T47D (cell line): ENCODE measurements around the gene BCL11B.

Experiments used
- DNase-seq, 2 experiments: peaks; one replicate each; pipeline versions ENCODE4 v3.0.0 to v3.0.0-alpha.2; 2011 to 2012; ENCODE audit warnings: low read depth in 1 of 2, low spot score in 1 of 2
- JUND ChIP-seq: IDR thresholded peaks from 2 replicates; pipeline ENCODE4 v1.6.1; 2012; ENCODE audit warnings: low read depth
- in situ Hi-C: cut with HindIII; loops from 2 replicates; pipeline ENCODE4 v1.10.0; 2016; ENCODE audit warnings: low sequenced_read_pairs, low pct_unique_long_range_greater_than_20kb

The BCL11B gene

DNA sequence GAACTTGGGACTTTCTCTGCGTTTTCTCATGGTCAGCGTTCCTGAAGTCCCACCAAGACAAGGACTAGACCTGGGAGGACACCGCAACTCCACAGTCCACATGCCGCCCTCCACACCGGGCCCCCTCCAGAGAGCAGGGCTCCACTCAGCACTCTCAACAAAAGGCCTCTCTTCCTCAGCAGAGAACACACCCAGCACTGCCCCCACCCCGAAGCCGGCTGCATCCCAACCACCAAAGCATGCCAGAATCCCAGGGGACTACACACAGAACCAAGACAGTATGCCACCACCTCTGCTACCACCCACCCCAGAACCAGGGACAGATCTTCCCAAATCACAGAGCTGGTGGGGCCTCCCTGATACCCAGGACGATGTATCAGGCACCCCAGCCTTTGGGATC is 88.3 kb downstream of the BCL11B start:
- in situ Hi-C loops = no loop called here

DNA sequence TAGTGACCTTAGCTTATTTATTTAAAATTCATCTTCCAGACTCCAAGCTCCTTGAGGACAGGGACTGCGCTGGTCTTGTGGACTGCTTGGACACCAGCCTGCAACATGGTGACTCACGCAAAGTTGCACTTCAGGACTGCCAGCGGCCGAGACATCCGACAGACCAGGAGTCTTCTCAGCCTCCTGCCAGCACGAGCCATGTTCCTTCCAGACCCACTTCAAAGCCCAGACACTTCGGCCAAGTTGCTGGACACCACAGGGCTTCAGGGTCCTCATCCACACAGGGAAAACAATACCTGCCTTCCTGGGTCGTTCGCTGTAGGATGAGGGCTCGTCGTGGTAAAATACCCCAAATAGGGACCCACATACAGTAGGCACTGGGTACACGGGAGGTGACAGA is 88.7 kb downstream of the BCL11B start:
- DNase-seq = no peak
- in situ Hi-C loops = no loop called here
- TF ChIP-seq JUND = no peak

More for the DNA sequence above, 88.3 kb downstream of the BCL11B start:
- TF ChIP-seq JUND = no peak
- no peak for DNase-seq

DNA sequence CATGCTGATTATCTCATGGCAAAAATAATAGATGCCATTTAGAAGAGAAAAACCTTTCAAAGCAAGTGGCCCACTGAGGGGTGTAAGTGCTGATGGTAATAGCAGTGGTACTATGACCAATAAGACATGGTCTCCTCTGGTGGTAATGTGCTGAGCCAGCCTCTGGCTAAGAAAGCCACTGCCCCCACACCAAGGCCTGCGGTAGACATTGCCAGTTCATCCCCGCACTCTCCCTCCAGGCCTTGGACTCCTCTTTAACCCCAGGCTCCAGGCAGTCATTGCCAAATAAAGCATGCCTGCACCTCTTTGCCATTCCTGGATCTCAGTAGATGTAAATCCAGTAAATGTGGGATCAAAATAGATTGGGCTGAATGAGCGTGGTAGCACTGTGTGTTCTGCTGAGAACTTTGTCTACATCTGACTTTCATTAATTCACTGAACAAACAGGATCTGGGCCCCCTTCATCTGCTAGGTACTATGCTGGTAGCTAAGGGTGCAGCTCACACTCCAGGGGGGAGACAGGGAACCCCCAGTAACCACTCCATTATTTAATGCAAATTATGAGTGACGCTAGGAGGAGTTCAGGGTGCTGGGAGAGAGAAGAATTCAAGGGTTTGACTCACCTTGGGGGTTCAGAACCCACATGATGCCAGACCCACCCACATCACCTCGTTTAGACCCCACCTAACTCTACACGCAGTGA is 89.3 kb downstream of the BCL11B start:
- no peak for TF ChIP-seq JUND
- in situ Hi-C loops = no loop called here
- DNase-seq = no peak

DNA sequence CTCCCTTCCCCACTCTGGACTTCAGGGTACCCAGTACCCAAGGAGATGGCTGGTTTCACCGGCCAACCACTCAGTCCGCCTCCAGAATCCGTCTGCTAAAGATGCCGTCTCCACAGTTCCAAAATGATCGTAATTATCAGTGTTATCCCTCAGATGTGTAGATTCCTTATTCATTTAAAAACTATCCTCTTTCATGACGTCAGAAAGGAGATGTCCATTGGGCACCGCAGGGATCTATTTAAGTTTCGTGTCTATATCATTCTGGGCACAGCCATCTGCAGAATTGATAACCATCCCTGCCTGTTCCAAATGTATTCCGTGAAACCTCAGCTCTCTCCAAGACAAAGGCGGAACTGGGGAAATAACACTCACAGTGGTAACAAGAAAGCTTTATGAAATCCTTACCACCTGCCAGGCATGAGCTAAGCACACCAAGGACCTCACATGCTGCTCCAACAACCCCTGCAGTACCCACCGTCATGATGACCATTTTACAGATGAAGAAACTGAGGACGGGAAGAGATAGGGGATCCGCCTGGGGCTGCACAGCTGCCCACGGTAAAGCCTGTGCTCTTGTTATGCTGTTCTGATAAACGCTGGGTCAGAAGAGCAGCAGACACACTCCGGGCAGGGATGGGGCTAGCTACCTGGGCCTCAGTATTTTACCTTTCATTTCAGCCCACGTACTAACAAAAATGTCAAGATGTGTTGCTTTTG is 90.0 kb downstream of the BCL11B start:
- DNase-seq = no peak
- no peak for TF ChIP-seq JUND
- in situ Hi-C loops = no loop called here

DNA sequence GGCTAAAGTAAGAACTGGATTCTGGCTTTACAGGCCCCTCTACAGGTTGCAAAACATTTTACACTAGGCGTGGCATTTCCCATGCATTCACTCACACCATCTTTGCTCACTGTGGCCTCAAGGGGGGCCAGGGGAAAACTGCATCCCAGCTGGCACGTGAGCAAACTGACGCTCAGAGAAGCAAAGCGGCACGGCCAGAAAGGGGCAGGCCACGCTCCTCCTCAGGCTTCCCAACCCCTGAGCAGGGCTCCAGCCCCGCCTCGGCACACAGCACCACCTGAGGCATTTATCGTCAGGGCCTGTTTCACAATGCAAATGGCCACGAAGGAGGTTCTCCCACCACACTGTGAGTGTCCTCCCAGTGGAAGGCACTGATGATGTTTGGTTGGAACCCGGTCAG is 90.8 kb downstream of the BCL11B start:
- TF ChIP-seq JUND = no peak
- DNase-seq = no peak
- in situ Hi-C loops = no loop called here

DNA sequence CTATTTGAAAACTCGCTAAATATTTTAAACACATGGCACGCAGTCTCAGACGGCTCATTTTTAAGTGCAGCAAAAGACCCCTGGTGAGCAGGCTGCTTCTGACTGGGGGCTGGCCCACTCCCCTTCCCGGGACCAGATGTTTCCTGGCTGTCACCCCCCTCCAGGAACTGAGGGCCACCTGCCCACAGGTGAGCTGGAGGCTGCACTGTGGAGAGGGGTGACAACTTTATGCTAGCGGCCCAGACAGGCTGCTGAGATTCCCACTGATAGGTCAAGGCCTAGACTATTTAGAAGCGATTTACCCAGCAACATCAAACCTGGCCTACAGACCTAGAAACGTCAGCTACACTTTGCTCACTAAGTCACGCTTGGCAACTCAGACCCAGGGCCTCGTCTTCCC is 92.1 kb downstream of the BCL11B start:
- in situ Hi-C loops = no loop called here

DNA sequence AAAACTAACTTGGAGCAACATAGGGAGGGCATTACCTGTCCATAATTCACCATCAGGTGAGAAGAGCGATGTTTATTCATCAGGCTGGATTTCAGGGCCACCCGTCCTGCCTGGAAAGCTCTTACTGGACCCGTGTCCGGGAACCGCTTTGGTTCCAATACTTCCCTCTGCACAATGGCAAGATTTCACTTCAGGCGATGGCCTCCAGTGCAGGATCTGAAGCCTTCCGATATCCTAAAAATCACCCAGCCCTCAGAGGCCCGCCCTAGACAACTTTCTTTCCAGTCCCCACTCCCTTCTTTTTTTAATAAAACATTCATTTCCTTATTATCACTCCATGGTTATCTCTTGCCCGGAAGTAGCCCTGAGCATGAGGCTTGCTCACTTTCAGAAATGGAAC is 92.5 kb downstream of the BCL11B start:
- in situ Hi-C loops = no loop called here
- no peak for TF ChIP-seq JUND
- DNase-seq = no peak

More for the DNA sequence above, 92.1 kb downstream of the BCL11B start:
- DNase-seq = no peak
- TF ChIP-seq JUND = no peak

DNA sequence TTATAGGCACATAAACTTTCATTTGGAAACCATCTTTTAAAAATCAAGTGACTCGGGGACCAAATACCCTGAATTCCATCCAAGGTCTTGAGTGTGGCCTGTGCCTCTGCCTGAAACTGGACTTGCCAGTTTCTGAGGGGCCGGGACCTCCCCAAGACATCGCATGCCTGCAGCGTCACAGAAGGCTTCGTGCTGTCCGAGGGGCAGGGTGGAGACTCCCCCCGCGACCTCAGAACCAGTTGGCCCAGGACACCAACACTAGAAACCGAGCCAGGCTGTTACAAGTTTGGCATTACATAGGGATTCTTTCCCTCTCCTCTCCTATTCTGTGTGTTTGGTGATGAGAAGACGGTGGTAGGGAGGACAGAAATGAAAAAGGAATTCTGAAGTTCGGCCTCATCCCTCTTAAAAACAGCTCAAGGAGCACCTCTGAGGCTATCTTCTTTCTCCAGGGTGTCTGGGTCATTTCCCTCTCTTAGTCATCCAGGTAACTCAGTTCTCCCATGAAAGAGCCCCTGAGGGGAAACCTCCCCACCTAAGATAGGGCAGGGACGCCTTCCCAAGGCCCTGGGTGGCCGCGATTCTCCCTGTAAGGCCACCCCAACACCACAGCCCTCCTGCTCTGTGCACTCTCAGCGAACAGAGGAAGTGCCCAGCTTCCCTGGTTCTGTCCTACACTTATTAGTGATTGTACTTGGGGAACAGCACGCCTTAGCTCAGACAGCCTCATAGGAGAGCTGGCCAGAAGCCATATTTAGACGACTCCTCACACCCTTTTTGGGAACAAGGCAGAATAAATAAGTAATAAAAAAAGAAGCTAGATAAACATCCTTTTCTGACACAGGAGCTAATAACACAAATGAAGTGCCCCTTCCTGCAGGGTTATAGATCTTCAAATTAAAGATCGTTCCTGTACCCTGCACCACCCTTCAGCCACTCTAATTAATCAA is 93.8 kb downstream of the BCL11B start:
- in situ Hi-C loops = no loop called here
- DNase-seq = no peak
- TF ChIP-seq JUND = no peak

DNA sequence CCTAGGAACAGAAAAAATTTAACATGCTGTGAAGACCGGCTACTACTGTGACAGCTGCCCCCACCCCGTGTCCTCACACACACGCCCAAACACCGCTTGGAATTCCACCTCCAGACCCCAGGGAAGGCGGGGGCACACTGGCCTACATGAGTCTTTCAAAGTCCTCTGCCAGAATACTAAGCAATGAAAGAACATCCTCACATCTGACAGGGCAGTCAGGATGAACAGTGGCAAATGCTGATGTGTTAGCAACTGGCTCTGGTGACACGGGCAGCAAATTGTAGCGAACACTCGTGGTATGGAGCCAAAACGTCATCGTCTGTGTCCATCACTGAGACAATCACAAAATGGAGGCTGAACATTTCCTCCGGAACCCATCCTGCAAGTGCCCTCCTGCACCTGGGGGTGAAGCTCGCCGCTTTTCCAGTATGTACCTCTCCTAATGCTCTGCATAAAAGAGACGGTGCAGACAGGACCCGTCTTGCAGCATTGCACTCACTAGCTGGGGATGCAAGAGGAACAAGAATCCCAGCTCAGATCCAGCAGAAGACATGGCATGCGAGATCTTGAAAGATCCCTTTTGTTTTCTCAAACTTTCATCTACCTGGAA is 94.8 kb downstream of the BCL11B start:
- in situ Hi-C loops = no loop called here
- DNase-seq = no peak

DNA sequence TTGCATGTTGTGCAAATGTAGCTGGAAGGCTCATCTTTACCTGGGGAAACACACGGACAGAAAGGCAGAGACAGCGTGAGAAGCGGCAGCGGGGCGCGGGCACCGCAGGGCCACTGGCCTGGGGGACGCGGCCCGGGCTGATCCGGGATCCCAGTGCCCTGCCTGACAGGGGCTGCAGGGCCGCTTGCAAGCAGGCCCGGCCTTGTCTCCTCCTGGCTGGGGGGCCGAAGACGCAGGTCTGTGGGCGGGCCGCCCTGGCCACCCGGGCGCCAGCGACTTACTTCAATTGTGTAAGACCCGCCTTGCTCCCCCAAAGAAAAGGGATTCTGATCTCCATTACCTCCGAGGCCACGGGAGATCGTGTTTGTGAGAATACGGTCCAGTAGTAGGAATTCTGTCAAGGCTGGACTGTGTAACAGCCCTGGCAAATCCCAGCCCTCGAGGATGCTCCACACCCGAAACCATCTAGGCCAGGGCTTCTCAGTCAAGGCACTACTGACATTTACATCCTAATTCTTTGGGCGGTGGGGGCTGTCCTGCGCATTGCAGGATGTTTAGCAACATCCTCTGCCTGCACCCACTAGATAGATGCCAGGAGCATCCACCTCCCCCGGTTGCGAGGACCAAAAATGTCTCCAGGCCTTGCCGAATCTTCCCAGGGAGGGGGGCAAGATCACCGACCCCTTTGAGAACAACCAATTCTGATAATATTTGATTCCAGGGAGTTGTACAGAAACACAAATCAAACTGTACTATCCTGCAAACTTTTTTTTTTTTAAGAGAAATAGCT is 95.6 kb downstream of the BCL11B start:
- DNase-seq = no peak
- in situ Hi-C loops = no loop called here
- no peak for TF ChIP-seq JUND

More for the DNA sequence above, 94.8 kb downstream of the BCL11B start:
- no peak for TF ChIP-seq JUND

DNA sequence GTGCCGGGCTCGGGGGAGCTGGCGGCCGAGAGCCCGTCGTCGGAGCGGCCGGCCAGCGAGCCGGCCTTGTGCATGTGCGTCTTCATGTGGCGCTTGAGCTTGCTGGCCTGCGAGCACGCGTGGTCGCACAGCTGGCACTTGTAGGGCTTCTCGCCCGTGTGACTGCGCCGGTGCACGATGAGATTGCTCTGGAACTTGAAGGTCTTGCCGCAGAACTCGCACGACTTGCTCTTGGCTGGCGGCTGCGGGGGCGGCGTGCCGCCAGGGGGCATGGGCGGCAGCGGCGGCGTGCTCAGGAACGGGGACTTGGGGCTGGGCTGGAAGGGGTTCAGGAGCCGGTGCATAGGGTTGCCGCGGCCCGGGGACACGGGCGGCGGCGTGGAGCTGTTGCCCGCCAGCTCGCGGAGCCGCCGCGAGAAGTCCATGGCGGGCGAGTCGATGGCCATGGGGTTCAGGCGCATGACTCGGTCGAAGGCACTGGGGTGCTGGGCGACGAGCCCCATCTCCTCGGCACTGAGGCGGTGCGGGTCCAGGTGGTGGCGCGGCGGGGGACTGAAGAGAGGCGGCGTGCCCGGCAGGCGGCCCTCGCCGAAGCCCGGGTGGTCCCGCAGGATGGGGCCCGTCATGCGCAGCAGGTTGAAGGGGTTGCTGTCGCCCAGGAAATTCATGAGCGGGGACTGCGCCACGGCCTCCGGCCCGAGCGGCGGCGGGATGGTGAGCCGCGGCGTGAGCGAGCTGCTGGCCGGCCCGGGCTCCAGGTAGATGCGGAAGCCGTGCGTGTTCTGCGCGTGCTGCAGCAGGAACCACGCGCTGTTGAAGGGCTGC is 96.5 kb downstream of the BCL11B start:
- in situ Hi-C loops = no loop called here
- no peak for TF ChIP-seq JUND
- no peak for DNase-seq
